ENCODE data around the gene ZNF57.
"Not testable (repeated sequence)": the region's sequence is repeated elsewhere in the genome, so short reads cannot be mapped to it uniquely, and the experiment has no call there.

ZNF57 gene

DNA sequence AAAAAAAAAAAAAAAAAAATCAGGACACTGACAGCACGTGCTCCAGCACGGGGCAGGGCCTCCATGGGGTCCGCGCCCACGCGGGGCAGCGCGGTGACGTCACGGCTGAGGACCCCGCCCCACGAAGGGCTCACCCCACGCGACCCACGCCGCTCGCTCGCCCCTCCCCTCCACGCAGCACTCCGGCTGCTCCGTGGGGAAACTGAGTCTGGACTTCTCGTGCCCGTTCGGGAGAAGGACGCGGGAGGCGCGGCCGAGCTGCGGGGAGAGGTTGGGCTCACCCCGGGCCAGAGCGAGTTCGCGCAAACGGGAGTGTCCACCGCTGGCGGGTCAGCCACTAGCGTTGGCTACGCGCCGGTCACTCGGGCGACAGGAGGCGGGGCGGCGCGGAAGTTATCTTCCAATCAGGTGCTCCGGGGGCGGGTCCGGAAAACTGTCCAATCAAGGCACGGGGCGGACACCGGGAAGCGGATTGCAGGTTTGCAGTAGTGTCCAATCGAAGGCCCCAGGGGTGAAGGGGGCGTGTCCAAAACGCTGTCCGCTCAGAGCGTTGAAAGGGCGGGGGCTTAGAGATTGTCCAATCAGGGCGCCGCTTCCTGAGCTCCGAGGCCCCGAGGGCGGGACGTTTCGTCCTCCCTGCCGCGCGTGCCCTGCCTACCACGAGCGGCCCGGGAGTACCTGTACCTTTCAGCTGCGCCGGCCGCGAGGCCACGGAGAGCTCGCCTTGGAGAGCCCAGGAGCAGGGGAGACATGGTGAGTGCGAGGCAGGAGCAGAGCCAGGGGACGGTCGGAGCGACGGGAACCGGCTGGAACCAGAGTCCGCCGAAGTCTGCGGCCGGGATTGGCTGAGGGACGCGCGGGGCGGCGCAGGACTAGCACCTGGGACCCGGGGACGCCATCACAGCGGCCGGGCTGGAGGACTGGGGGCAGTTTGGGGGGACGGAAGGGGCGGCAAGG is at the start of gene ZNF57:
Gene ZNF57, plus strand, starts transcription at position 633 of the 957 bp plus-strand sequence. Its CDS starts 118 bp downstream, at position 751.
- DNase-seq = peak; percentile 78

DNA sequence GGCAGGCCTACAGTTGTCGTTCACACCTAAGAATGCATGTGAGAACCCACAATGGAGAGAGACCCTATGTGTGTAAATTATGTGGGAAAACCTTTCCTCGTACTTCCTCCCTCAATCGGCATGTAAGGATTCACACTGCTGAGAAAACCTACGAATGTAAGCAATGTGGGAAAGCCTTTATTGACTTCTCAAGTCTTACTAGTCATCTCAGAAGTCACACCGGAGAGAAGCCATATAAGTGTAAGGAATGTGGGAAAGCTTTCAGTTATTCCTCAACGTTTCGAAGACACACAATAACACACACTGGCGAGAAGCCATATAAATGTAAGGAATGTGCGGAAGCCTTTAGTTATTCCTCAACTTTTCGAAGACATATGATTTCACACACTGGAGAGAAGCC is 48.1 kb upstream of the ZNF57 start:
- DNase-seq = no peak

DNA sequence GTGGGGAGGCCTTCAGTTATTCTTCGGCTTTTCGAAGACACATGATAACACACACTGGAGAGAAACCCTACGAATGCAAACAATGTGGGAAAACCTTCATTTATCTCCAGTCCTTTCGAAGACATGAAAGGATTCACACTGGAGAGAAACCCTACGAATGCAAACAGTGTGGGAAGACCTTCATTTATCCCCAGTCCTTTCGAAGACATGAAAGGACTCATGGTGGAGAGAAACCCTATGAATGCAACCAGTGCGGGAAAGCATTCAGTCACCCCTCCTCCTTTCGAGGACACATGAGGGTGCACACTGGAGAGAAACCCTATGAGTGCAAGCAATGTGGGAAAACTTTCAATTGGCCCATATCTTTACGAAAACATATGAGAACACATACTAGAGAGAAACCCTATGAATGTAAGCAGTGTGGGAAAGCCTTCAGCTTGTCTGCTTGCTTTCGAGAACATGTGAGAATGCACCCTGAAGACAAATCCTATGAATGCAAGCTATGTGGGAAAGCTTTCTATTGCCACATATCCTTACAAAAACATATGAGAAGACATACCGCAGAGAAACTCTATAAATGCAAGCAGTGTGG is 47.6 kb upstream of the ZNF57 start:
- DNase-seq = no peak

DNA sequence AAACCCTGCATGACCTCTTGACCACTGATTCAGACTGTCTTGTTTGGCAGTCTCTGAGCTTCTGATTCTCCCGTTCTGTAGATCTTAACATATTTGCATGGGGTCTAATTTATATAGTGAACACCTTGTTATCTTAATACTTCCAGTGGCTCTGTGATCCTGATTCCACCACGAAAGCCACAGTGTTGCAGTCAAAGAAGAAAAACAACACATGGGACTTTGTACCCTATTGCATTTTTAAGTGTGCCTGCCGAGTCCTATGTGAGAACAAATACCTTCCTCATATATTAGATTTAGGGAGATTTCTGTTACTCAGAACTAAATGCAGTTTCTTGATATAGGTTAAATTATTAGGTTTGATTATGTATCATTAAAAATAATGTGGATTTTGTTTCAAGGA is 45.9 kb upstream of the ZNF57 start:
- DNase-seq = no peak

DNA sequence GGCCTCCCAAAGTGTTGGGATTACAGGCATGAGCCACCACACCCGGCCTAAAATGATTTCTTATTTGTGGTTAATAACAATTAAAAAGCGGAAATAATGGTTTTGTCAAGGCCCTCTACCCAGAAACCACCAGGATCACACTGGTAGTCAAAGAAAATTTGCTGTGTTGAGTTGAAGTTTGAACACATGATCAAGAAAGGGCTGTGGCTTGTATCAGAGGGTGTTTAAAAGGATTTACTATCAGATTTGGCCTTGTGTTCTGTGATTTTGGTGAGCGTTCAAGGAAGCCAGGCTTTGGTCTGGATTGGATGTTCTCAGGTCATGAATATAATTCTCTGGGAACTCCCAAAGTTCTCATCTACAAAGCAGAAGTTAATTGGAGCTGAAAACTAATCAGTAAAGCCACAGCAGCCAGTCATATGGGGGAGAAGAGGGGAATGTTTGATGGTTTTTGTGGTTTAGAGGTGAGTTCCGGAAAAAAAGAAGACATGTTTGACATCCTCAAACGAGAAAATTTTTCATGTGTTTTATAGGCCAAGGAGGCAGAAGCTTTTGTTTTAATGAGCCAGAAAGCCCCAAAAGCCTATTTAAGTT is 44.2 kb upstream of the ZNF57 start:
- DNase-seq = no peak

DNA sequence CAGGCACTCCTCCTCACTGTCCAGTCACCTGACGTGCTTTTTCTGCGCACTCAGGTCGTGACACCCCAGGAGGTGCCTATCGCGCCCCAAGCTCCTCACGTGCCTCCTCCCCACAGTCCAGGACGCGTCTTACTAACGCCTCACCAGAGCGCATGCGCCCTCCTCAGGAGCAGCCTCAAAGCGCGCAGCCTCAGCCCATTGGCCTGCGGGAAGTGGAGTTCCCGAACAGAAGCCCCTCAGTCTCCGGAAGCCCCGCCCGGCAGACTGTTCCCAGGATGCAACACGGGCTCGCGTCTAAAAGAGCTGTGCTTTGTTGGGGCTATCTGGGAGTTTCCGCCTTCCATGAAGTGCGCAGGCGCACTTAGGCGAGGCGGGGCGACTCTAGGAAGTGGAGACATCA is 41.9 kb upstream of the ZNF57 start:
- no peak for DNase-seq

DNA sequence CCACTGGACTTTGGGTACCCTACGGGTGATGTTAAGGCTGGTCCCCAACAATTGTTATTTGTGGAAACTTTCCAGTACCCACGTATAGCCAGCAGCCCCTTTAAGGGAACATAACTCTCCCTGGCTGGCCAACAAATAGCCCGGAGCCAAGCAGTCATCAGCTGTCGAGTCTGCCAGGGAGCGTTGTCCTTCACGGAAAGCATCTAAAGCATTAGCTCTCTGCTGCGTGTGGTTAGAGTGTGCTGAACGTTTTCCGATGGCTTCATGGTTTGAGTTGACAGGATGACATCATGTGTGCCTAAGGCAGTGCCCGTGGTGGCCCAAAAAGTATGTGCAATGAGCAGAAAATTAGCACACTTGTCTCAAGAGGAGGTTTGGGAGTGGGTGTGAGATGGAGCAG is 36.9 kb upstream of the ZNF57 start:
- DNase-seq = no peak

DNA sequence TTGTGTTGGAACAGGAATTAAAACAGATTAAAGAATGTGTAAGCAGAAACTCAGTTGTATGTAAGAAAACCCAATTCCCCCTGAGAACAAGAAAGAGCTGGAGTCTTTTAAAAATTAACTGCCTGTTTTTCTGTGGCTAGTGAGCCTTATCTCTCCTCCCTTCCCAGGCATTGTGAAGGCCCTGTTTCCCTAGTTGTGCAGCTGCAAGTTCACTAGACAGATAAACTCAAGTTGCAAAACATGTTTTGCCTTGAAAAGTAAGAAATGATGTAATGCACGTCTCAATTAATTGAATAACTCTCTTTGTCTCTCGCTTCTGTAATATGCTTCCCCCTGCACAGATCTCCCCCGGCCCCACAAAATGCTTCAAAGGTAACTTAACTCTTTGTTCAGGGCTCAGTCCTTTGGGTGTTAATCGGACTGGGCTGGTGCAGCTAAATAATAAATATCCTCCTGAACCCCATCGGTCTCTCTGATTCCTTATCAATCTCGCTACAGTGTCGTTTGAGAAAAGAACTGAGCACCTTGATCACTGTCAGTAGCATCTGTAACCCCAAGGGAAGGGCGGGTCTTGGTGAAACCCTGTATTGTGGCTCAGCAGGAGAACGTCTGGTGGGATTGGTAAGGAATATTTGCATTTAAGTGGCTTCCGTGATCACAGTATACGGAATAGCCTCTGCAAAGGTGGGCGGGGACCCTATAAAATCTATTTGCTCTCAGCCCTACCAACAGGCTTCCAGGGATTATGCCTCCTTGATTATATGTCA is 35.2 kb upstream of the ZNF57 start:
- no peak for DNase-seq

DNA sequence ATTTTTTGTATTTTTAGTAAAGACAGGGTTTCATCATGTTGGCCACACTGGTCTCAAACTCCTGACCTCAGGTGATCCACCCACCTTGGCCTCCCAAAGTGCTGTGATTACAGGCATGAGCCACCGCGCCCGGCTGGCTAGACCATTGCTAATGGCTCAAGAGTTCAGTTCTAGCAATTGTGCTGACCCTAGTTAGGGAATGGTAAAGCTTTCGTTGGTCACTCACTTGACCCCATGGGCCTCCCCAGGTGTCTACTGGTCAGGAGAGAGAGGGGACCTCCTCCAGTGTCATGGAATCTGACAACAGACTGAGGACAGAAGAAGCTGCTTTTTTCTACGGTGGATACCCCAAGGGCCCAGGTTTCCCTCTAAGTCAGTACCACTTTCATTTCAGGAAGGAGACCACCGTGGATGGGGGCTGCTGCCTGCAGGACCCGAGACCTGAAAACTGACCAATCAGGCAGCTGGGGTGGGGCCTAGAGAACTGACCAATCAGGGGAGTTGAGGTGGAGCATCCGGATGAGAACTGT is 34.2 kb upstream of the ZNF57 start:
- no peak for DNase-seq

DNA sequence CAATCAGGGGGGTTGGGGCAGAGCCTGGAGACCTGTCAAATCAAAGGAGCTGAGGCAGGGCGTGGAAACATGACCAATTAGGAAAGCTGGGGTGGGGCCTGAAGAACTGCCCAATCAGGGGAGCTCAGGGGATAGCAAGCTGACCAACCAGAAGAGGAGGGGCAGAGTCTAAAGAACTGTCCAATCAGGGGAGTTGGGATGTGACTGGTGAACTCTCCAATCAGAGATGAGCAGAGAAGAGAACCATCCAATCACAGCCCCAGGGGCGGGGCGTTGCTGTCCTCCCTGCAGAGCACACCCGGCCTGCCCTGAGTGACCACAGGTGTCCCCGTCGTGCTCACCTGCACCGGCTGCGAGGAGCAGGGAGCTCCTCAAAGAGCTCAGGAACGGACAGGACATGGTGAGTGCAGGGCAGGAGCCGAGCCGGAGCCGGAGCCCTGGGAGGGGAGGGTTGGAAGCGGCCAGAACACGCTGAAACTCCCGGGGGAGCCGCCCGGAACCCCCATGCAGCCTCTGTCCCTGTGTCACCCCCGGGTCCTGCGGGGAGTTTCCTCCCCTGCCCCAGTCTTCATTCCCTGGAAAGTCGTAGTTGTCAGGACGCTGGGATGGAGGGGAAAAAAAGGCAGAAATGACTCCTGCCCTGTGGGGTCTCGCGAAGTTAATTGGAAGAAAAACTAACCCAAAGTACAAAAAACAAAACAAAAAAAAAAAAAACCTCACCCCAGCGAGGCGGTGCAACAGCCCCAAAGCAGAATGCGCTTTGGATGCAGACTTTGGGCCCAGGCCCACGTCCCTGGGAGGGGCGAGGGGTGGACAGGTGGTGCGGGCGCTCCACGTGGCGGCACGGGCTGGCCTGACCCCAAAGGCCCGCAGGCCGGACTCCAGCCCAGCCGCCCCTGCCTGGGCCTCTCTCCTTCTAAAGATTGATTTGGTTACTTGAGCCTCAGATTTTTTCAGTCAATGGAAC is 33.4 kb upstream of the ZNF57 start, which contains the start of gene ZNF556:
Gene ZNF556, plus strand, starts transcription at position 311 of the 967 bp plus-strand sequence. Its CDS starts 87 bp downstream, at position 398.
- DNase-seq = peak; percentile 46

DNA sequence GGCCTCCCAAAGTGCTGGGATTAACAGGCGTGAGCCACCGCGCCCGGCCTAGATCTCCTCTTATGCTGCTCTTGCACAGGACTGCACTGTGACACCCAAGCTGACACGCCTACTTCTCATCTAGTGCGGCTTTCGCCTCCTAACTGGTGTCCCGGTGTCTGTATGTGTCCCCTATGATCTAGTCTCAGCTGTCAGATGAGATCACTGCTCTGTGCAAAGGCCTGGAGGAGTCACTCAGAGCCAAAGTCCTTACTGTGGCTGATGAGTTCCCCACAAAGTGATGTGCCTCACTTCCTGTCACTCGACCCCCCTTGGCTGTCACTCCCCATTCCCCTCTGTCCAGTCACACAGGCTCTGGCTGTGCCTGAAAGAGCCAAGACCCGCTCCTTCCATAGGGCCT is 31.1 kb upstream of the ZNF57 start:
- no peak for DNase-seq

DNA sequence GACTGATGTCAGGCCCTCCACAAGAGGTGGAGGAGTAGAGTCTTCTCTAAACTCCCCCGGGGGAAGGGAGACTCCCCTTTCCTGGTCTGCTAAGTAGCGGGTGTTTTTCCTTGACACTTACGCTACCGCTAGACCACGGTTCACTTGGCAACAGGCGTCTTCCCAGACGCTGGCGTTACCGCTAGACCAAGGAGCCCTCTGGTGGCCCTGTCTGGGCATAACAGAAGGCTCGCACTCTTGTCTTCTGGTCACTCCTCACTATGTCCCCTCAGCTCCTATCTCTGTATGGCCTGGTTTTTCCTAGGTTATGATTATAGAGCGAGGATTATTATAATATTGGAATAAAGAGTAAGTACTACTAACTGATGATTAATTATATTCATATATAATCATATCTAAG is 28.6 kb upstream of the ZNF57 start:
- DNase-seq = not testable (repeated sequence)

DNA sequence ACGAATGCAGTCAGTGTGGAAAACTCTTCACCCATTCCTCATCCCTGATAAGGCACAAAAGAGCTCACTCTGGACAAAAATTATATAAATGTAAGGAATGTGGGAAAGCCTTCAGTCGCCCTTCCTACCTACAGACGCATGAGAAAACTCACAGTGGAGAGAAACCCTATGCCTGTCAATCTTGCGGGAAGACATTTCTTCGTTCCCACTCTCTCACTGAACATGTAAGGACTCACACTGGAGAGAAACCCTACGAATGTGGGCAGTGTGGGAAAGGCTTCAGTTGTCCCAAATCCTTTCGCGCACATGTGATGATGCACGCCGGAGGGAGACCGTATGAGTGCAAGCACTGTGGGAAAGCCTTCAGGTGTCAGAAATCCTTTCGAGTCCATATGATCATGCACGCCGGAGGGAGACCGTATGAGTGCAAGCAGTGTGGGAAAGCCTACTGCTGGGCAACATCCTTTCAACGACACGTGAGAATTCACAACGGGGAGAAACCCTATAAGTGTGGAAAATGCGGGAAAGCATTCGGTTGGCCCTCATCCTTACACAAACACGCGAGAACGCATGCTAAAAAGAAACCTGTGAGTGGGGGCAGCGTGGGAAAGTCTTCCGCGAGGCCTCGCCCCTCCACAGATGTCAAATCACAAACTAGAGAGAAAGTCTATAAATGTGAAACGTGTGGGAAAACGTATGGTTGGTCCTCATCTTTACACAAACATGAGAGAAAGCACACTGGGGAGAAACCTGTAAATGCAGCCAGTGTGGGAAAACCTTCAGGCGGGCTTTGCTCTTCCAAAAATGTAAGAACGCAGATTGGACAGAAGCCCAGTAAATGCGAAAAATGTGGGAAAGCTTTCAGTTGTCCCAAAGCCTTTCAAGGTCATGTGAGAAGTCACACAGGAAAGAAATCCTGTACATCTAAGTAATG is 23.1 kb upstream of the ZNF57 start:
- no peak for DNase-seq

DNA sequence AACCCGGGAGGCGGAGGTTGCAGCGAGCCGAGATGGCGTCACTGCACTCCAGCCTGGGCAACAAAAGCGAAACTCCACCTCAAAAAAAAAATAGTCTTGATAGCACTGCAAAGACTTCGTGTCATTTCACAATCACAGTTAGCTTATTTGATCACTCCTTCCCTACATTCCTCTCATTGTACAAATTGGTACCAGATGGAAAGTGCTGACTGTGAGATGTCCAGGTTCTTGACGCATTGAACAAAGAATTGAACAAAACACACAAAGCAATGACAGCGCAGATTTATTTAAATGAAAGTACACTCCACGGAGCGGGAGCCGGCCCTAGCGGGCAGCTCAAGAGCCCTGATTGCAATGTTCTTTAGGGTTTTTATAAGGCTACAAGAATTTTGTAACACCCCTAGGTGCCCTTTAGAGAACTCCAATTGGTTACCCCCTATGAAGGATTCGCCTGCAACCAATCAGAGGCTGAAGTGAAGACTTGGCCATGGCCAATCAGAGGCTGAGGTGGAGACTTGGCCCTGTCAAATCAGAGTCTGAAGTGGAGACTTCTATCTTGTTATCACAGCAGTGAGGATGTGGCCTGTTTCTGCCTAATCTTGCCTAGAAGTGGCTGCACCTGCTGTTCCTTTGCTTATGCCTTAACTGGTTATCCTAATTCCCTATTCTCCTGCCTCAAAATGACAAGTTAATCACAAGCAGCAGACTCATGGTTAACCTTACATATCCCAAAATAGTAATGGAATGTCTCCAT is 16.9 kb upstream of the ZNF57 start:
- DNase-seq = no peak

DNA sequence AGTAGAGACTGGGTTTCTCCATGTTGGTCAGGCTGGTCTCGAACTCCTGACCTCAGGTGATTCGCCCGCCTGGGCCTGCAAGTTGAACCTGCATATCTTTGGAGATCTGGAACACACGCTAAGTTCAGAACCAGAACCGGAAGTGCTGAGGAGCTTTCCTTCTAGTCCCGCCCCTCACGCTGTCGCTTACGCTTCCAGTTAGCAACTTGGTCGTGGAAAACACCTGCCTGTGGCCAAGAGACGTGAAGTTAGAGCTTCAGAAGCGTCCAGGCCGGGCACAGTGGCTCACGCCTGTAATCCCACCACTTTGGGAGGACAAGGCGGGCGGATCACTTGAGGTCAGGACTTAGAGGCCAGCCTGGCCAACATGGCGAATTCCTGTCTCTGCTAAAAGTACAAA is 15.0 kb upstream of the ZNF57 start:
- no peak for DNase-seq

DNA sequence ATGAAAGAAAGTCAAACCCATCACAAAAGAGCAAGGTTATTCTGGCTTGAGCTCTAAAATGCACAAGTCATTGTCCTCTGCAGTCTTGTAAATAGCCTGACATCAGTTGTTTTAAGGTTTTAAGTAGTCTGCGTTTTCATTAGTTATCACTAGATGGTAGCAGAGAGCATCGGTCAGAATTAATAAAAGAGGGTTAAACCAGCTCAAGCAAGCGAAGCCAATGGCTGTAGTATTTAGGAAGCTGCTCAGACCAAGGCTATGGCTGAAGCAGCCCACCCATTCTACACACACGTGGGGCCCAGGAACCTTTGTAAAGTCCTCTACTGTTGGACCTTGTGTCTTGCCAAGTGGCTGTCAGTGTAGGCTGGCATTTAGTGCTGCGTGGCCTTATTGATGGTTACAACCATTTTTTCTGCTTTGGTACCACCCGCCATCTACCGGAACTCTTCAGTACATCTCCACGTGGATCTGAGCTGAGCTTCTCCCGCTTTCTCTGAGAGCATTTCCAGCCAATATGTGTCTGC is 13.3 kb upstream of the ZNF57 start:
- no peak for DNase-seq

DNA sequence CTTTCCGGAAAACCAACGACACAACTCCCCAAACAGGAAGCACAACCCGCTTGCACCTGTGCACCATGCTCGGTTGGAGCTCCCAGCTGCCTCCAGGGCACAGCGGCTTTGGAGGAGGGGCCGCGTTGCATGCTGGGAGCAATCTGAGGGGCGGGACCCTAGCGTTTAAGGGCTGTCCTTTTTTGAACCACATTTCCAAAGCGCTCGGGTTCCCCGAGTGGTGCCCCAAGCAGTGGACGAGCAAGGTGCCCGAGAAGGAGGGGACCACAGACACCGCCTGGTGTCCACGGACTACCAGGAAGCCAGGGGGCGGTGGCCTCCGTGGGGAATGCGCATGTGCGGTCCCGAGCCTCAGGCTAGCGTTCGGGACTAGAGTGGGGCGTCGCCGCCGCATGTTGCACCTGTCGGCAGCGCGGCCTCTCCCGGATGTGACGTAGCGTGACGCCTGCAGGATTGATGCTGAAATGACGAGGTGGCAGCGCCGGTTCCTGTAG is 11.9 kb upstream of the ZNF57 start:
- no peak for DNase-seq

DNA sequence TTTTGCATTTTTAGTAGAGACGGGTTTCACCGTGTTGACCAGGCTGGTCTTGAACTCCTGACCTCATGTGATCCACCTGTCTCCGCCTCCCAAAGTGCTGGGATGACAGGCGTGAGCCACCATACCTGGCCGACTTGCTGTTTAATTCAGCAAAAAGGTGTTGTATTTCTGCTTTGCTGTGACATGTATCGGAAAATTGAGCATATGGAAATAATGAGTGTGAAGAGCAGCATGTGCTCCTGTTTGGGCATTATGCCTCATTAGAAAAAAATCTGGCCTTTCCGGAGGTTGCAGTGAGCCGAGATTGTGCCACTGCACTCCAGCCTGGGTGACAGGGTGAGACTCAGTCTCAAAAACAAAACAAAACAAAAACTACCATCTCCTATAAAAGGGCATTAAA is 10.2 kb upstream of the ZNF57 start:
- not testable (repeated sequence) for DNase-seq

DNA sequence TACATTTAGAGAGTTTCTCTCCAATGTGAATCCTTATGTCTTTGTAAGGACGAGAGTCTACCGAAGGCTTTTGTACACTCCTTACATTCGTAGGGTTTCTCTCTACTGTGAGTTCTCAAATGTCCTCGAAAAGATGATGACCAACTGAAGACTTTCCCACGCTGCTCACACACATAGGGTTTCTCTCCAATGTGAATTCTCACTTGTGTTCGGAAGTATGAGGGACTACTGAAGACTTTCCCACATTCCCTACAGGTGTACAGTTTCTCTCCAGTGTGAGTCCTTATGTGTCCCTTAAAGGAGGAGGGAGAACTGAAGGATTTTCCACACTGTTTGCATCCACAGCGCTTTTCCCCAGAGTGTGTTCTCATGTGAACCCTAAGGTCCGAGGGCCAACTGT is 4.0 kb upstream of the ZNF57 start:
- no peak for DNase-seq

All from 8988T (cell line).